HEK293 (cell line): Measurements from ENCODE around the gene MYOC.
"Not testable (repeated sequence)": the region's sequence is repeated elsewhere in the genome, so short reads cannot be mapped to it uniquely, and the experiment has no call there.

Source experiments
- CTCF ChIA-PET: fragments of 350-600 bp; formaldehyde crosslinking; extraction: SDS; loops from one replicate; lab custom pipeline; 2021; ENCODE audit warnings: antibody characterized with exemption; lab: Yijun Ruan, JAX
- POLR2A ChIA-PET: fragments of 300-600 bp; formaldehyde crosslinking; extraction: SDS; loops from one replicate; lab custom pipeline; 2020; ENCODE audit warnings: antibody characterized with exemption, inconsistent platforms; lab: Yijun Ruan, JAX
- H3K27ac ChIP-seq: fragments of 200-500 bp; sonication (Bioruptor generic); 2 replicates; pipeline ENCODE4 v1.5.1; 2014; ENCODE audit warnings: low read depth, low read length, control low read depth, inconsistent platforms; ENCODE audit errors: extremely low read depth
- H3K36me3 ChIP-seq, 2 experiments: fragments of 200-500 bp in 1 of 2; sonication (Bioruptor generic) in 1 of 2; 1 replicate in 1 of 2; 2 replicates in 1 of 2; pipeline ENCODE4 v1.5.1; 2014 to 2017; ENCODE audit warnings: inconsistent platforms in 2 of 2, low read length in 2 of 2; ENCODE audit not compliant: control insufficient read depth in 2 of 2, insufficient read depth in 1 of 2
- H3K4me1 ChIP-seq: fragments of 200-500 bp; sonication (Bioruptor generic); 2 replicates; pipeline ENCODE4 v1.5.1; 2014; ENCODE audit warnings: mild to moderate bottlenecking, low read length, inconsistent platforms; ENCODE audit not compliant: control insufficient read depth, insufficient read depth
- H3K4me3 ChIP-seq: 2 replicates; pipeline ENCODE4 v1.5.1; 2011; ENCODE audit warnings: low read depth, mild to moderate bottlenecking, control low read depth, low read length, moderate library complexity
- H3K9me3 ChIP-seq: fragments of 200-500 bp; sonication (Bioruptor generic); 2 replicates; pipeline ENCODE4 v1.5.1; 2014; ENCODE audit warnings: low read depth, low read length, inconsistent platforms; ENCODE audit not compliant: control insufficient read depth, insufficient read depth
- HOXA7 ChIP-seq: sonication (generic); formaldehyde crosslinking; IDR thresholded peaks from 2 replicates; pipeline ENCODE4 v1.8.1; 2022; ENCODE audit warnings: missing genetic modification reagents, borderline replicate concordance
- IKZF3 ChIP-seq: fragments of 450-650 bp; IDR thresholded peaks from 2 replicates; pipeline ENCODE4 v1.5.0; 2018; ENCODE audit warnings: missing biosample characterization, mild to moderate bottlenecking, missing genetic modification characterization, moderate library complexity
- INSM2 ChIP-seq: fragments of 450-650 bp; formaldehyde crosslinking; IDR thresholded peaks from 2 replicates; pipeline ENCODE4 v1.5.1; 2016; ENCODE audit warnings: missing biosample characterization, missing genetic modification characterization
- KLF10 ChIP-seq: fragments of 450-650 bp; IDR thresholded peaks from 2 replicates; pipeline ENCODE4 v1.5.1; 2018; ENCODE audit warnings: missing biosample characterization, mild to moderate bottlenecking, missing genetic modification characterization
- MEIS1 ChIP-seq: sonication (generic); formaldehyde crosslinking; IDR thresholded peaks from 2 replicates; pipeline ENCODE4 v1.8.1; 2022; ENCODE audit warnings: missing genetic modification reagents, mild to moderate bottlenecking, borderline replicate concordance
- OVOL3 ChIP-seq: fragments of 450-650 bp; formaldehyde crosslinking; IDR thresholded peaks from 2 replicates; pipeline ENCODE4 v1.5.1; 2016; ENCODE audit warnings: missing biosample characterization, missing genetic modification characterization
- SP2 ChIP-seq: fragments of 450-650 bp; formaldehyde crosslinking; IDR thresholded peaks from 2 replicates; pipeline ENCODE4 v1.5.1; 2016; ENCODE audit warnings: missing biosample characterization, missing genetic modification characterization
- SP3 ChIP-seq: fragments of 450-650 bp; formaldehyde crosslinking; IDR thresholded peaks from 2 replicates; pipeline ENCODE4 v1.5.1; 2016; ENCODE audit warnings: missing biosample characterization, missing genetic modification characterization
- ZBTB10 ChIP-seq: fragments of 450-650 bp; formaldehyde crosslinking; IDR thresholded peaks from 2 replicates; pipeline ENCODE4 v1.5.1; 2016; ENCODE audit warnings: missing biosample characterization, missing genetic modification characterization
- ZBTB17 ChIP-seq: fragments of 450-650 bp; formaldehyde crosslinking; IDR thresholded peaks from 2 replicates; pipeline ENCODE4 v1.5.1; 2016; ENCODE audit warnings: missing biosample characterization, missing genetic modification characterization
- ZBTB20 ChIP-seq: fragments of 450-650 bp; formaldehyde crosslinking; IDR thresholded peaks from 2 replicates; pipeline ENCODE4 v1.5.1; 2016; ENCODE audit warnings: missing biosample characterization, missing genetic modification characterization
- ZBTB49 ChIP-seq: fragments of 450-650 bp; formaldehyde crosslinking; IDR thresholded peaks from 2 replicates; pipeline ENCODE4 v1.5.1; 2016; ENCODE audit warnings: missing biosample characterization, missing genetic modification characterization, low read depth
- ZBTB6 ChIP-seq: fragments of 450-650 bp; formaldehyde crosslinking; IDR thresholded peaks from 2 replicates; pipeline ENCODE4 v1.5.1; 2017; ENCODE audit warnings: missing biosample characterization, missing genetic modification characterization
- ZFHX2 ChIP-seq: fragments of 450-650 bp; formaldehyde crosslinking; conservative IDR thresholded peaks from 2 replicates; pipeline ENCODE4 v1.5.1; 2016; ENCODE audit warnings: missing biosample characterization, missing genetic modification characterization
- ZNF211 ChIP-seq: fragments of 450-650 bp; formaldehyde crosslinking; IDR thresholded peaks from 2 replicates; pipeline ENCODE4 v1.5.1; 2016; ENCODE audit warnings: low read depth, missing biosample characterization, missing genetic modification characterization
- ZNF239 ChIP-seq: fragments of 450-650 bp; formaldehyde crosslinking; IDR thresholded peaks from 2 replicates; pipeline ENCODE4 v1.5.1; 2016; ENCODE audit warnings: missing biosample characterization, missing genetic modification characterization
- ZNF391 ChIP-seq: fragments of 450-650 bp; formaldehyde crosslinking; IDR thresholded peaks from 2 replicates; pipeline ENCODE4 v1.5.1; 2016; ENCODE audit warnings: low read depth, missing biosample characterization, missing genetic modification characterization, borderline replicate concordance
- ZNF549 ChIP-seq: fragments of 450-650 bp; IDR thresholded peaks from 2 replicates; pipeline ENCODE4 v1.5.1; 2018; ENCODE audit warnings: missing biosample characterization, missing genetic modification characterization, mild to moderate bottlenecking, inconsistent platforms, moderate library complexity
- ZNF692 ChIP-seq: fragments of 450-650 bp; formaldehyde crosslinking; IDR thresholded peaks from 2 replicates; pipeline ENCODE4 v1.5.1; 2016; ENCODE audit warnings: missing biosample characterization, missing genetic modification characterization

Gene MYOC

GRCh38 chr1:171610385-171610784, 42.1 kb downstream of the MYOC start:
- H3K9me3 ChIP-seq: no peaks in the 10 kb centered on the region
- no peaks in the 10 kb centered on the region for H3K36me3 ChIP-seq
- TF ChIP-seq OVOL3 (tag by site-specific recombination): no peak
- TF ChIP-seq ZNF211 (tag by site-specific recombination): no peak
- no peak for TF ChIP-seq MEIS1 (CRISPR knock-in tag)
- TF ChIP-seq HOXA7 (CRISPR knock-in tag): no peak
- TF ChIP-seq ZBTB6 (tag by site-specific recombination): no peak
- TF ChIP-seq ZFHX2 (tag by site-specific recombination): no peak
- TF ChIP-seq ZNF692 (tag by site-specific recombination): no peak
- TF ChIP-seq ZBTB49 (tag by site-specific recombination): no peak
- no peak overlapping the region for H3K27ac ChIP-seq
- H3K4me3 ChIP-seq: no peak overlapping the region
- no peaks in the 10 kb centered on the region for H3K4me1 ChIP-seq
- CTCF ChIA-PET: no interaction called here
- POLR2A ChIA-PET: no interaction called here

- no peaks in the 10 kb centered on the region for H3K9me3 ChIP-seq
- no peak for TF ChIP-seq ZNF549 (tag by site-specific recombination)
- TF ChIP-seq ZBTB20 (tag by site-specific recombination): no peak
- H3K4me1 ChIP-seq: no peaks in the 10 kb centered on the region
- H3K27ac ChIP-seq: no peak overlapping the region
- H3K4me3 ChIP-seq: no peak overlapping the region
- ChIA-PET POLR2A (no interaction called here), CTCF (no interaction called here)
- no peaks in the 10 kb centered on the region for H3K36me3 ChIP-seq
Observed at GRCh38 chr1:171606402-171606941, 46.0 kb downstream of the MYOC start.

GRCh38 chr1:171603042-171603441, 49.4 kb downstream of the MYOC start:
- H3K4me1 ChIP-seq, H3K27ac ChIP-seq, POLR2A ChIA-PET, H3K9me3 ChIP-seq, H3K36me3 ChIP-seq, H3K4me3 ChIP-seq, CTCF ChIA-PET: not testable (repeated sequence)

GRCh38 chr1:171600862-171601261, 51.6 kb downstream of the MYOC start:
- POLR2A ChIA-PET: no interaction called here
- no peak overlapping the region for H3K27ac ChIP-seq
- CTCF ChIA-PET: no interaction called here
- no peak for TF ChIP-seq ZNF391 (tag by site-specific recombination)
- no peak for TF ChIP-seq ZNF239 (tag by site-specific recombination)
- no peak for TF ChIP-seq KLF10 (tag by site-specific recombination)
- TF ChIP-seq SP2 (tag by site-specific recombination): no peak
- no peak for TF ChIP-seq INSM2
- no peak for TF ChIP-seq ZBTB17 (tag by site-specific recombination)
- no peak for TF ChIP-seq ZBTB10 (tag by site-specific recombination)
- no peak for TF ChIP-seq IKZF3 (tag by site-specific recombination)
- TF ChIP-seq SP3 (tag by site-specific recombination): no peak

More at GRCh38 chr1:171600862-171601261, 51.6 kb downstream of the MYOC start:
- no peaks in the 10 kb centered on the region for H3K36me3 ChIP-seq
- no peaks in the 10 kb centered on the region for H3K9me3 ChIP-seq
- no peaks in the 10 kb centered on the region for H3K4me1 ChIP-seq
- H3K4me3 ChIP-seq: no peak overlapping the region
